ENCODE results near the gene CTDSPL.

The CTDSPL gene

GRCh38 chr3:38017445-38018295 is 156.0 kb downstream of the CTDSPL start (continued):
- no peak for TF ChIP-seq REST (tag by site-specific recombination; IDR thresholded peaks at IDR 0.05)
- TF ChIP-seq ZNF366 (tag by site-specific recombination; conservative IDR thresholded peaks at IDR 0.05): no peak

GRCh38 chr3:38018296-38019266 is 156.9 kb downstream of the CTDSPL start:
- CTCF ChIA-PET: no interaction called here
- POLR2A ChIA-PET: no interaction called here
- H3K4me1 ChIP-seq (ENCODE audit: control insufficient read depth, insufficient read depth, low read length): no peaks in the 10 kb centered on the region
- H3K4me3 ChIP-seq (ENCODE audit: low read depth, low read length): no peak overlapping the region
- H3K9me3 ChIP-seq (ENCODE audit: control insufficient read depth, insufficient read depth, low read depth, low read length): no peaks in the 10 kb centered on the region
- peaks cover 0 to 11% of the 10 kb centered on the region in 2 experiments; a peak in 1 of 3 replicates for H3K36me3 ChIP-seq (ENCODE audit: control insufficient read depth in 2 of 2, insufficient read depth in 1 of 2, low read length in 2 of 2)
- no peak for TF ChIP-seq ZNF423 (tag by site-specific recombination; IDR thresholded peaks at IDR 0.05)
- peak; percentile 10; the same call in 1 of the 2 replicates for TF ChIP-seq ZIC2 (tag by site-specific recombination; IDR thresholded peaks at IDR 0.05)
- H3K27ac ChIP-seq (ENCODE audit: extremely low read depth, low read depth, low read length): no peak overlapping the region

- ChIA-PET CTCF (interaction anchor here (0.7 to 1.3 kb wide), 2 partner anchors 16 to 23 kb away, joined by 3 to 8 read pairs; no protein-coding TSS in a partner anchor), POLR2A (no interaction called here)
- Histone ChIP-seq H3K27ac (ENCODE audit: extremely low read depth, low read depth, low read length) (no peak overlapping the region), H3K4me3 (ENCODE audit: low read depth, low read length) (no peak overlapping the region), H3K9me3 (ENCODE audit: control insufficient read depth, insufficient read depth, low read depth, low read length) (no peaks in the 10 kb centered on the region), H3K36me3 (ENCODE audit: control insufficient read depth in 2 of 2, insufficient read depth in 1 of 2, low read length in 2 of 2) (peaks cover 0 to 11% of the 10 kb centered on the region in 2 experiments; a peak in 1 of 3 replicates), H3K4me1 (ENCODE audit: control insufficient read depth, insufficient read depth, low read length) (no peaks in the 10 kb centered on the region)
- TF ChIP-seq GLIS1 (tag by site-specific recombination; IDR thresholded peaks at IDR 0.05) (peak; percentile 41; the same call in 1 of the 2 replicates), ZNF529 (tag by site-specific recombination; IDR thresholded peaks at IDR 0.05; ENCODE audit: insufficient replicate concordance) (no peak)
These were observed 158.1 kb downstream of the CTDSPL start for GRCh38 chr3:38019658-38020341.

- H3K4me1 ChIP-seq (ENCODE audit: control insufficient read depth, insufficient read depth, low read length): no peaks in the 10 kb centered on the region
- peaks cover 0 to 11% of the 10 kb centered on the region in 2 experiments; a peak in 1 of 3 replicates for H3K36me3 ChIP-seq (ENCODE audit: control insufficient read depth in 2 of 2, insufficient read depth in 1 of 2, low read length in 2 of 2)
- H3K27ac ChIP-seq (ENCODE audit: extremely low read depth, low read depth, low read length): no peak overlapping the region
- CTCF ChIA-PET: interaction anchor here (0.7 to 1.3 kb wide), 2 partner anchors 17 to 586 kb away, joined by 3 to 8 read pairs; no protein-coding TSS in a partner anchor
- POLR2A ChIA-PET: no interaction called here
- H3K4me3 ChIP-seq (ENCODE audit: low read depth, low read length): no peak overlapping the region
- TF ChIP-seq ZNF585B (tag by site-specific recombination; IDR thresholded peaks at IDR 0.05): no peak
- TF ChIP-seq ZBTB26 (tag by site-specific recombination; optimal IDR thresholded peaks at IDR 0.05): no peak
- no peak for TF ChIP-seq ZNF19 (tag by site-specific recombination; IDR thresholded peaks at IDR 0.05; ENCODE audit: low read depth)
- no peak for TF ChIP-seq ZNF510 (tag by site-specific recombination; IDR thresholded peaks at IDR 0.05; ENCODE audit: insufficient replicate concordance)
- TF ChIP-seq ZFP3 (tag by site-specific recombination; IDR thresholded peaks at IDR 0.05; ENCODE audit: low read depth): no peak
- H3K9me3 ChIP-seq (ENCODE audit: control insufficient read depth, insufficient read depth, low read depth, low read length): no peaks in the 10 kb centered on the region
These were observed 158.7 kb downstream of the CTDSPL start for GRCh38 chr3:38020342-38020726.
